HG03520 (cell line): ENCODE results near the gene TASP1.

Source experiments
- ATAC-seq: cut with Tn5 transposase; IDR thresholded peaks from one replicate; pipeline ENCODE4 v1.9.1; 2021; ENCODE audit warnings: mild to moderate bottlenecking, moderate library complexity; ENCODE audit not compliant: unreplicated experiment

The TASP1 gene

GRCh38 chr20:13355411-13355810, 283.3 kb downstream of the TASP1 start:
- no peak for ATAC-seq

DNA sequence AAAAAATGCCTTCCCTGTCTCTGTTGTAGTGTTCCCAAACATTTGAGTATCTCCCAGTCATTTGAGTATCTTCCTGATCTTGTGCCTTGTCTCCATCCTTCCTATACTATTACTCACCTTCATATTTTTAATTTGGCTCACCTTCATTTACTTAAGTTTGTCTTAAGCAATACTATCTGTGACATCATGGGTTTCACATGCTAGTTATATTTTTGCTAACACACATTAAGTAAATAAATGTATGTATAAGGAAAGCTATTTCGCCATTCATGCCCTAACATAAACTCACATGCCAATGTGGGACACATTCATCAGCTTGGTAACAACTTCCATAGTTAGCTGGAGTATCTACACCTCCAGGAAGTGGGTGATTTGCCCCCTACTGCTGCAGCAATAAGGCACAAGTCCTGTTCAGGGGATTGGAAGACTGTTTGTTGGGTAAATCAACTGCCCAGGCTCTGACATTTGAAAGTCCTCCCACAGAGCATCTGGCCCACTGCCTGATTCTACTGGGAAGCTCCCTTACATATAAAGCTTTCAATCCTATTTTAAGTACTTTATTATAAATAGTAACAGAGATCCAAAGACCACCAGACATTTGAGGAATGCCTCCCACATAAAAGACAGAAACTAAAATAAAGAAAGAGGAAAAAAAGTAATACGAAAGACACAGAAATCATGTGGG, 285.3 kb downstream of the TASP1 start:
- no peak for ATAC-seq

GRCh38 chr20:13349235-13349604, 289.5 kb downstream of the TASP1 start:
- ATAC-seq, result no peak

- no peak for ATAC-seq
Measured at GRCh38 chr20:13348311-13349234, 290.2 kb downstream of the TASP1 start.

- no peak for ATAC-seq
Measured at GRCh38 chr20:13344671-13345070, 294.1 kb downstream of the TASP1 start.

GRCh38 chr20:13342469-13343242, 296.1 kb downstream of the TASP1 start:
- ATAC-seq, result no peak

DNA sequence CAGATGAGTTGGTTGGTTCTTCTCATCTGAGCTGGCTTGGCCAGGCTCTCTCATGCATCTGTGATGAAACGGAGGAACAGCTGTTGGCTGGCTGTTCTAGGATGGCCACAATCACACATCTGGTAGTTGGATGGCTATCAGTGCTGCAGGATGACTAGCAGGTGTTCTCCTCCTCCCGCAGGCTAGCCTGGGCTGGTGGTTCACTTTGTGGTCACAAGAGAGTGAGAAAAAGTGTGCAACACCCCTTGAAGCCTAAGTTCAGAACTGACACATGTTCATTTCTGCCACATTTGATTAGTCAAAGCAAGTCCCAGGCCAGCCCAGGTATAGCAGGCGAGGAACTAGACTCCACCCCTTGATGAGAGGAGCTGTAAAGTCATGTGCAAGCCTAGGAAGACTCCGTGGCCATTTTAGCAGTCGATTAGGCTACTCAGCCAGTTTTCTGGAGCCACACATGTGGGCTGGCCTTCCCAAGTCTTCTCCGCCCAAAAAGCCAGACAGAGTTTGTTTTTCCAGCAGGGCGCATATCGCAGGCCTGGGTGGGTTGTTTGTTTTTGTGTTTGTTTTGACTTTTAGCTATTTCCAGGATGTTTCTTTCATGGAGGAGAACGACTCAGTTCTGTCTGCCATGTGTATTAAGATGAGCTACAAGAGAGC, 296.9 kb downstream of the TASP1 start:
- peak; percentile 42 for ATAC-seq

DNA sequence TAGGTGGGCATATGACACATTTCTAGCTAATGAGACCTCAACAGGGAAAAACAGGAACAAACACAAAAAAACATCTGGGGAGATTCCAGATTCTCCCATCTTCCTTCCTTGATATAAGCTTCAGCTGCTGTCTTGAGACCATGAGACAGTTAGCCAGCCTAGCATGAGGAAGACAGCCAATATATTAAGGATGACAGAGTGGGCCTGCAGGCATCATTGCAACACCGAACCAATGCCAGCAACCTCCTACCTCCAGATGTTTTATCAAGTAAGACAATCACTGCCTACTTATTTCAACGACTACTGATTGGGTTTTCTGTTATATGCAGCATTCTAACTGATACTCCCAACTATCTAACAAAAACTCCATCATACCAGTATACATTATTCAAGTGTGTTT, 298.6 kb downstream of the TASP1 start:
- no peak for ATAC-seq
